Cardiac fibroblast (primary cell): ENCODE measurements around the gene TAF3.
A peak's percentile ranks its signal among the peaks of the same experiment; 100 is the strongest.

Source experiments
- DNase-seq, 2 donors: peaks; one replicate each; pipeline versions ENCODE4 v3.0.0 to v3.0.0-alpha.2; 2010; ENCODE audit warnings: low read depth in 2 of 2
- H3K4me3 ChIP-seq, 2 donors: replicated peaks in 1 of 2; 1 replicate in 1 of 2; 2 replicates in 1 of 2; pipeline ENCODE4 v1.5.1; 2011; ENCODE audit warnings: low read depth in 2 of 2, low read length in 2 of 2, mild to moderate bottlenecking in 2 of 2, moderate library complexity in 1 of 2
- TF ChIP-seq, protein P1 (sequence below): IDR thresholded peaks from one replicate; pipeline ENCODE4 v1.5.1; 2011; ENCODE audit warnings: low read depth, mild to moderate bottlenecking, low read length, inconsistent platforms

The TAF3 gene

GRCh38 chr10:7986851-7987250 lies 168.5 kb downstream of the TAF3 start:
- H3K4me3 ChIP-seq, result no peak overlapping the region
- peak; percentile 6 to 42 for DNase-seq
- TF ChIP-seq, protein P1, sequence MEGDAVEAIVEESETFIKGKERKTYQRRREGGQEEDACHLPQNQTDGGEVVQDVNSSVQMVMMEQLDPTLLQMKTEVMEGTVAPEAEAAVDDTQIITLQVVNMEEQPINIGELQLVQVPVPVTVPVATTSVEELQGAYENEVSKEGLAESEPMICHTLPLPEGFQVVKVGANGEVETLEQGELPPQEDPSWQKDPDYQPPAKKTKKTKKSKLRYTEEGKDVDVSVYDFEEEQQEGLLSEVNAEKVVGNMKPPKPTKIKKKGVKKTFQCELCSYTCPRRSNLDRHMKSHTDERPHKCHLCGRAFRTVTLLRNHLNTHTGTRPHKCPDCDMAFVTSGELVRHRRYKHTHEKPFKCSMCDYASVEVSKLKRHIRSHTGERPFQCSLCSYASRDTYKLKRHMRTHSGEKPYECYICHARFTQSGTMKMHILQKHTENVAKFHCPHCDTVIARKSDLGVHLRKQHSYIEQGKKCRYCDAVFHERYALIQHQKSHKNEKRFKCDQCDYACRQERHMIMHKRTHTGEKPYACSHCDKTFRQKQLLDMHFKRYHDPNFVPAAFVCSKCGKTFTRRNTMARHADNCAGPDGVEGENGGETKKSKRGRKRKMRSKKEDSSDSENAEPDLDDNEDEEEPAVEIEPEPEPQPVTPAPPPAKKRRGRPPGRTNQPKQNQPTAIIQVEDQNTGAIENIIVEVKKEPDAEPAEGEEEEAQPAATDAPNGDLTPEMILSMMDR, result no peak

DNA sequence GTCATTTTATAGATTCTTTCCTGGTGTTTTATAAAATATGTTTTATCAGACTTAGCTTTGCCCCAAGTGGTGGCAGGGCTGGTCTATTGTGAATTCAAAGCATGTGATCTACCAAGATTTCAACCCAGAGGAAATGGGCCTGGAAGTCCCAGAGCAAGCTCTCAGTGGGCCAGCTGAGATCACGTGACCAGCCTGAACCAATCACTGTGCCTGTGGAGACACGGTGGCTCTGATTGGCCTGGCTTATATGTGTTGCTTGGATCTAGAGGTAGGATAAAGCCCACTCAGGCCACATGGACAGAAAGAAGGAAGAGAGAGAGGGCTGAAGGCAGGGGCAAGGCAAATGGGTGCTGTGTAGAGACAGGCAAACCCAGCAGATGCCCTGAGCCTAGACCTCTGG lies 170.7 kb downstream of the TAF3 start:
- TF ChIP-seq, protein P1, result no peak
- no peak overlapping the region for H3K4me3 ChIP-seq
- no peak for DNase-seq

GRCh38 chr10:7998831-7999230 lies 180.5 kb downstream of the TAF3 start:
- no peak overlapping the region for H3K4me3 ChIP-seq
- TF ChIP-seq, protein P1, result no peak
- DNase-seq, result peak in 1 of 2 donors; percentile 13

DNA sequence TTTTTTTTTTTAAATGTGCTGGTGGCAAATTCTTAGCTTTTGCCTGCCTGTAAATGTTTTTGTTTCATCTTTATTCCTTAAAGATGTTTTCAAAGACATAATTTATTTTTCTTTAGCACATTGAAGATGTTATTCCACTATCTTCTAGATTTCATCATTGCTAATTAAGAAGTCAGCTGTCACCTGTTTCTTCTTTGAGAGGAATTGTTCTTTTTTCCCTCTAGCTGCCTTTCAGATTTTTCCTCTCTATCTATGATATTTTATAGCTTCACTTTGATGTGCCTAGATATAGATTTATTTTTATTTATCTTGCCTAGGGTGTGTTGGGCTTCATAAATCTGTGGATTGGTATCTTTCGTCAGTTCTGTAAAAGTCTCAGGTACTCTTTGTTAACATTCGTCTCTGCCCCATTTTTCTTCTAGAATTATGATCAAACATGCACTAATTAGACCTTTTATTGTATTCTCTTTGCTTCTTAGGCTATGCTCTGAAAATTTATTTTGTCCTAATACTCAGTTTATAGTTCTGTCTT lies 186.2 kb downstream of the TAF3 start:
- DNase-seq, result no peak
- TF ChIP-seq, protein P1, result no peak
- H3K4me3 ChIP-seq, result no peak overlapping the region

- no peak for DNase-seq
- H3K4me3 ChIP-seq, result no peak overlapping the region
- TF ChIP-seq, protein P1, result no peak
Measured at GRCh38 chr10:8006274-8006999, 188.1 kb downstream of the TAF3 start.

DNA sequence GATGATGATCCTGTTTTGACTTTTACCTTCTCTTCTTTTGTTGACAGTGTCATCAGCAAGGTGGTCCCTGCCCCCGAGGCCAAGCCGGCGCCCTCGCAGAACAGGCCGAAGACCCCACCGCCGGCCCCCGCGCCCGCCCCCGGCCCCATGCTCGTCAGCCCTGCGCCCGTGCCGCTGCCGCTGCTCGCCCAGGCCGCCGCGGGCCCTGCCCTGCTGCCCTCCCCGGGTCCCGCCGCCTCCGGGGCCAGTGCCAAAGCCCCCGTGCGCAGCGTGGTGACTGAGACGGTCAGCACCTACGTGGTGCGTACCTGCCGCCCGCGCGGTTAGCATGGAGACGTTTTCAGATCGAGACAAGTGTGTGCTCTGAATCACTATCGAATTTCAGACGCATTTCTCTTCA lies 190.7 kb downstream of the TAF3 start:
- no peak overlapping the region for H3K4me3 ChIP-seq
- DNase-seq, result no peak
- TF ChIP-seq, protein P1, result no peak

GRCh38 chr10:8013006-8013405 lies 194.7 kb downstream of the TAF3 start:
- TF ChIP-seq, protein P1, result no peak
- no peak for DNase-seq
- H3K4me3 ChIP-seq, result no peak overlapping the region
